Measurements from ENCODE around the gene CTNNA3. TPM values are rescaled to one million over a fixed set of nuclear protein-coding genes. Genes with fewer than 3 reads are reported as not detected.

CTNNA3 gene
- total RNA-seq, 1 experiment from 2014 or later, result not detected

- Histone ChIP-seq H3K36me3 (ENCODE audit: insufficient read depth, low read length) (no peaks in the 10 kb centered on the region), H3K9ac (ENCODE audit: low read length) (no peak overlapping the region), H3K27me3 (ENCODE audit: low read length) (no peaks in the 10 kb centered on the region), H3K4me3 (ENCODE audit: low read length) (no peak overlapping the region), H4K20me1 (ENCODE audit: insufficient read depth, low read depth, low read length) (no peaks in the 10 kb centered on the region), H3K4me1 (ENCODE audit: low read length) (no peaks in the 10 kb centered on the region), H2AFZ (ENCODE audit: low read length) (no peak overlapping the region), H3K9me2 (replicated peaks; ENCODE audit: insufficient read depth, low read length) (no peaks in the 10 kb centered on the region), H3K79me2 (ENCODE audit: low read length) (no peaks in the 10 kb centered on the region), H3K27ac (ENCODE audit: low read length) (no peak overlapping the region), H3K4me2 (ENCODE audit: low read depth, low read length, poor library complexity, severe bottlenecking) (no peak overlapping the region), H3K9me3 (ENCODE audit: low read length) (no peaks in the 10 kb centered on the region)
- no peak for DNase-seq
Observed at GRCh38 chr10:66534866-66535265, 1161.1 kb downstream of the CTNNA3 start.

GRCh38 chr10:66521506-66521905 is 1174.5 kb downstream of the CTNNA3 start:
- H3K9me3 ChIP-seq (ENCODE audit: low read length), result no peaks in the 10 kb centered on the region
- no peak overlapping the region for H3K9ac ChIP-seq (ENCODE audit: low read length)
- no peak for DNase-seq
- no peak overlapping the region for H3K27ac ChIP-seq (ENCODE audit: low read length)
- H3K9me2 ChIP-seq (replicated peaks; ENCODE audit: insufficient read depth, low read length), result no peaks in the 10 kb centered on the region
- H3K4me1 ChIP-seq (ENCODE audit: low read length), result no peaks in the 10 kb centered on the region
- H3K79me2 ChIP-seq (ENCODE audit: low read length), result no peaks in the 10 kb centered on the region
- no peaks in the 10 kb centered on the region for H4K20me1 ChIP-seq (ENCODE audit: insufficient read depth, low read depth, low read length)
- H3K36me3 ChIP-seq (ENCODE audit: insufficient read depth, low read length), result no peaks in the 10 kb centered on the region
- H3K4me3 ChIP-seq (ENCODE audit: low read length), result no peak overlapping the region
- no peak overlapping the region for H2AFZ ChIP-seq (ENCODE audit: low read length)
- 0 out of 2 replicates have a peak, but pooled peaks cover under 1% of the 10 kb centered on the region for H3K27me3 ChIP-seq (ENCODE audit: low read length)
- H3K4me2 ChIP-seq (ENCODE audit: low read depth, low read length, poor library complexity, severe bottlenecking), result no peak overlapping the region

DNA sequence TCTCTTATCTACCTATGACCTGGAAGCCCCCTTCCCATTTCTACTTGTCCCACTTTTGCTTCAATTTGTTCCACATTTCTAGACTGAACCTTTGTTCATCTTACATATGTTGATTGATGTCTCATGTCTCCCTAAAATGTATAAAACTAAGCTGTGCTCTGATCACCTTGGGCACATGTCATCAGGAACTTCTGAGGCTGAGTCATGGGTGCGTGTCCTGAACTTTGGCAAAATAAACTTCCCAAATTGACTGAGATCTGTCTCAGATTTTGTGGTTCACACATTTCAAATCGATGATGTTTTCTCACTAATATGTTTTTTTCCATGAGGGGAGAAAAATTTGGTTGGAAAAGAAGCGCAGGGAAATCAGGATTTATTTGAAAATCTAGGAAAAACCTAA is 1176.4 kb downstream of the CTNNA3 start:
- Histone ChIP-seq H2AFZ (ENCODE audit: low read length) (no peak overlapping the region), H3K27ac (ENCODE audit: low read length) (no peak overlapping the region), H3K4me1 (ENCODE audit: low read length) (no peaks in the 10 kb centered on the region), H3K79me2 (ENCODE audit: low read length) (no peaks in the 10 kb centered on the region), H4K20me1 (ENCODE audit: insufficient read depth, low read depth, low read length) (no peaks in the 10 kb centered on the region), H3K36me3 (ENCODE audit: insufficient read depth, low read length) (no peaks in the 10 kb centered on the region), H3K9ac (ENCODE audit: low read length) (no peak overlapping the region), H3K27me3 (ENCODE audit: low read length) (0 out of 2 replicates have a peak, but pooled peaks cover 5% of the 10 kb centered on the region), H3K4me2 (ENCODE audit: low read depth, low read length, poor library complexity, severe bottlenecking) (no peak overlapping the region), H3K4me3 (ENCODE audit: low read length) (no peak overlapping the region), H3K9me2 (replicated peaks; ENCODE audit: insufficient read depth, low read length) (no peaks in the 10 kb centered on the region), H3K9me3 (ENCODE audit: low read length) (no peaks in the 10 kb centered on the region)
- no peak for DNase-seq

GRCh38 chr10:66514666-66515065 is 1181.3 kb downstream of the CTNNA3 start:
- Histone ChIP-seq H3K79me2 (ENCODE audit: low read length) (no peaks in the 10 kb centered on the region), H3K4me3 (ENCODE audit: low read length) (no peak overlapping the region), H3K9me2 (replicated peaks; ENCODE audit: insufficient read depth, low read length) (no peaks in the 10 kb centered on the region), H3K9ac (ENCODE audit: low read length) (no peak overlapping the region), H4K20me1 (ENCODE audit: insufficient read depth, low read depth, low read length) (no peaks in the 10 kb centered on the region), H2AFZ (ENCODE audit: low read length) (no peak overlapping the region), H3K4me2 (ENCODE audit: low read depth, low read length, poor library complexity, severe bottlenecking) (no peak overlapping the region), H3K9me3 (ENCODE audit: low read length) (no peaks in the 10 kb centered on the region), H3K27ac (ENCODE audit: low read length) (no peak overlapping the region), H3K4me1 (ENCODE audit: low read length) (no peaks in the 10 kb centered on the region), H3K36me3 (ENCODE audit: insufficient read depth, low read length) (no peaks in the 10 kb centered on the region), H3K27me3 (ENCODE audit: low read length) (0 out of 2 replicates have a peak, but pooled peaks cover 5% of the 10 kb centered on the region)
- no peak for DNase-seq

GRCh38 chr10:66513504-66513903 is 1182.5 kb downstream of the CTNNA3 start:
- H4K20me1 ChIP-seq (ENCODE audit: insufficient read depth, low read depth, low read length), result no peaks in the 10 kb centered on the region
- no peaks in the 10 kb centered on the region for H3K9me2 ChIP-seq (replicated peaks; ENCODE audit: insufficient read depth, low read length)
- no peak for DNase-seq
- H3K27ac ChIP-seq (ENCODE audit: low read length), result no peak overlapping the region
- 0 out of 2 replicates have a peak, but pooled peaks cover 5% of the 10 kb centered on the region for H3K27me3 ChIP-seq (ENCODE audit: low read length)
- no peaks in the 10 kb centered on the region for H3K4me1 ChIP-seq (ENCODE audit: low read length)
- H3K4me3 ChIP-seq (ENCODE audit: low read length), result no peak overlapping the region
- H2AFZ ChIP-seq (ENCODE audit: low read length), result no peak overlapping the region
- H3K9ac ChIP-seq (ENCODE audit: low read length), result no peak overlapping the region
- H3K36me3 ChIP-seq (ENCODE audit: insufficient read depth, low read length), result no peaks in the 10 kb centered on the region
- H3K79me2 ChIP-seq (ENCODE audit: low read length), result no peaks in the 10 kb centered on the region
- H3K9me3 ChIP-seq (ENCODE audit: low read length), result no peaks in the 10 kb centered on the region
- no peak overlapping the region for H3K4me2 ChIP-seq (ENCODE audit: low read depth, low read length, poor library complexity, severe bottlenecking)

DNA sequence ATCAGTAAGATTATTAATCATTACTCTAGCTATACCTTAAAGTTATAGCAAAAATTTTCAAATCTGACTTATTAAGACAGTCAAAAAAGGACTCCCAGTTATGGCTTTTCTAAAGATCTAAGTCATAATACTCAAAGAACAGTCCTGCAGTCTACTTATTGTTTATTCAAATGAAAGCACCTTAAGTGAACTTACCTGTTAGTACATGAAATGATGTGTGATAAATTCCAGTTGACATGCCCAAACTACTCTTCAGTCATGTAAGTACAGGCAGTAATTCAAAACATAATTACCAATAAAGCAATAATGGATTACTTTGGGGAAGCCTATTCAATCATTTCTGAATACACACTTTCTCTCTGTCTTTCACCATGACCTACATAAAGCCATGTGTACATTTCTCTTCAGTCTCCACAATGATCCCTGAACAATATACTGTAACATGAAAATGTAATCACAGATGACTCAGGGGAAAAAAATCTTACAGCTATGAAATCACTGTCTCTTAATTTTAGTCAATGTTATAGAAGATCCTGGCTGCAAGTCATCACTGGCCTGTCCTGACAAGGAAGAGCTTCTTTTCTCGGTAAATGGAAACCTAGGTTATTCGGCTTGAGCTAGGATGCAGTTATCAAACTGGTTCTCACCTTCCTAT is 1190.9 kb downstream of the CTNNA3 start:
- H3K9ac ChIP-seq (ENCODE audit: low read length), result no peak overlapping the region
- H3K9me2 ChIP-seq (replicated peaks; ENCODE audit: insufficient read depth, low read length), result no peaks in the 10 kb centered on the region
- no peaks in the 10 kb centered on the region for H3K9me3 ChIP-seq (ENCODE audit: low read length)
- DNase-seq, result no peak
- H4K20me1 ChIP-seq (ENCODE audit: insufficient read depth, low read depth, low read length), result no peaks in the 10 kb centered on the region
- no peak overlapping the region for H3K4me2 ChIP-seq (ENCODE audit: low read depth, low read length, poor library complexity, severe bottlenecking)
- H2AFZ ChIP-seq (ENCODE audit: low read length), result no peak overlapping the region
- H3K36me3 ChIP-seq (ENCODE audit: insufficient read depth, low read length), result no peaks in the 10 kb centered on the region
- no peaks in the 10 kb centered on the region for H3K27me3 ChIP-seq (ENCODE audit: low read length)
- H3K79me2 ChIP-seq (ENCODE audit: low read length), result no peaks in the 10 kb centered on the region
- no peak overlapping the region for H3K4me3 ChIP-seq (ENCODE audit: low read length)
- H3K4me1 ChIP-seq (ENCODE audit: low read length), result no peaks in the 10 kb centered on the region
- no peak overlapping the region for H3K27ac ChIP-seq (ENCODE audit: low read length)

- H3K9me3 ChIP-seq (ENCODE audit: low read length), result no peaks in the 10 kb centered on the region
- no peak overlapping the region for H3K9ac ChIP-seq (ENCODE audit: low read length)
- H3K79me2 ChIP-seq (ENCODE audit: low read length), result no peaks in the 10 kb centered on the region
- H3K4me3 ChIP-seq (ENCODE audit: low read length), result no peak overlapping the region
- no peak overlapping the region for H2AFZ ChIP-seq (ENCODE audit: low read length)
- DNase-seq, result no peak
- H3K27ac ChIP-seq (ENCODE audit: low read length), result no peak overlapping the region
- no peaks in the 10 kb centered on the region; the same call in 1 of the 2 replicates for H3K27me3 ChIP-seq (ENCODE audit: low read length)
- H3K9me2 ChIP-seq (replicated peaks; ENCODE audit: insufficient read depth, low read length), result no peaks in the 10 kb centered on the region
- no peaks in the 10 kb centered on the region for H3K4me1 ChIP-seq (ENCODE audit: low read length)
- H3K36me3 ChIP-seq (ENCODE audit: insufficient read depth, low read length), result no peaks in the 10 kb centered on the region
- no peak overlapping the region for H3K4me2 ChIP-seq (ENCODE audit: low read depth, low read length, poor library complexity, severe bottlenecking)
- H4K20me1 ChIP-seq (ENCODE audit: insufficient read depth, low read depth, low read length), result no peaks in the 10 kb centered on the region
Observed at GRCh38 chr10:66501356-66501755, 1194.6 kb downstream of the CTNNA3 start.

DNA sequence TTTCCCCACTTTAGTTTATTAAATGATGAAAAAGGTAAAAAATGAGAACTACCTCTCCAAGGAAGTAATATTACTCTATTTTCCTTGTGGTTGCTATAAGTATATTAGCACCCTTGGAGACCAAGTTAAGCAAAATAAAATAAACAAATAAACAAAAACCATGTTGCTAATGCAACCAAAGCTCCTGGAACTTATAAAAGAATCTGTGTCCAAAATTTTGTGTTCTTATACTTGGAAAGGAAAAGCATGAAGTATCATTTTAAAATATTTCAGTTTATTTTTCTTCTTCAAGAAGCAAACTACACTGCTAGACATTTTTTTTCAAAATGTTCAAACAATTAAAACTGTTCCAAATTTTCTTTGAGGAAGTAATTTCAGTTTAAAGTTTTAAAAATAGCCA is 1212.0 kb downstream of the CTNNA3 start:
- H3K79me2 ChIP-seq (ENCODE audit: low read length), result no peaks in the 10 kb centered on the region
- no peaks in the 10 kb centered on the region for H3K4me1 ChIP-seq (ENCODE audit: low read length)
- no peak for DNase-seq
- H3K4me3 ChIP-seq (ENCODE audit: low read length), result no peak overlapping the region
- H3K4me2 ChIP-seq (ENCODE audit: low read depth, low read length, poor library complexity, severe bottlenecking), result no peak overlapping the region
- H3K9me2 ChIP-seq (replicated peaks; ENCODE audit: insufficient read depth, low read length), result no peaks in the 10 kb centered on the region
- no peaks in the 10 kb centered on the region for H3K36me3 ChIP-seq (ENCODE audit: insufficient read depth, low read length)
- H4K20me1 ChIP-seq (ENCODE audit: insufficient read depth, low read depth, low read length), result no peaks in the 10 kb centered on the region
- H3K27ac ChIP-seq (ENCODE audit: low read length), result no peak overlapping the region
- no peak overlapping the region for H2AFZ ChIP-seq (ENCODE audit: low read length)
- H3K9me3 ChIP-seq (ENCODE audit: low read length), result no peaks in the 10 kb centered on the region
- no peak overlapping the region for H3K9ac ChIP-seq (ENCODE audit: low read length)
- no peaks in the 10 kb centered on the region for H3K27me3 ChIP-seq (ENCODE audit: low read length)

All from Karpas-422 (cell line).